NCI-H1105 (cell line): ENCODE data around the gene CPD.
"Not testable (repeated sequence)": the region's sequence is repeated elsewhere in the genome, so short reads cannot be mapped to it uniquely, and the experiment has no call there.

Experiments
- DNase-seq: peaks from one replicate; lab custom pipeline; 2025; lab: John Stamatoyannopoulos, UW

Gene CPD

DNA sequence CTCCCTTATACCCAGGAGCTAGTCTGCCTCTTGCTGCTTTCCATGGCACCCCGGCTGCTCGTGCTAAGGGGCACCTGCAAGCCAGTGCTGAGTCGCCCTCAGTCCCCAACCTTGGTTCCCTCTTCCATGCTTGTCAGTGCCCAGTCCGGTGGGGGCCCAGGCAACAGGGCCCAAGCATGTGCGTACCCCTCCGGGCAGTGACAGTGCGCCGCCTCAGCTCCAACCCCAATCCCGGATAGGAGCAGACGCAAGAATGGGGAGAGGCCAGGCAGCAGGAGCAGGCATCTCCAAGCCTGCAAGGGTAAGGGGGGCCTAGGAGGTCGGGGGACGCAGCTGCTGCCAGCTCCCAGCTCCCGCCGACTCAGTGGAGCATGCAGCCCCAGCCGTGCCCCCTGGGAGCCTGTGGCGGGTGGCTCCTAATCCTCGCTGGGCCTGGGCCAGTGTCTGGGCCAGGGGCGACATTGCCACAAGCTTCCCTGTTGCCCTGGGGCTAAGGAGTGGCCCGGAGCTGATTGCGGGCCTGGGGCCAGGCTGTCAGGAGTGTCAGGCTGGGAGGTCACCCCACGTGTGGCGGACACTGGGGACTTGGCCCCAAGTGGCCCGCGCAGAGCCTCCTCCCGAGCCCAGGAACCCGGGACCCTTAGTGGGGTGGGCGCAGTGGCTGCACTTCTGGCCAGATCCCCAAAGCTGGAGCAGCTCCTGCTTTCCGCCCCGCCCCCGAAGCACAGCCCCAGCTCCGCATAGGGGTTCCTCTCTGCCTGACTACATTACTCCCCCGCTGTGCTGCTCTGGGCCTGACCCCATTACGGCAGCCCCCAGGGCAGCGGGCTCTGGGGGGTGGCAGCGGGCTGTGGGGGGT is 9.8 kb downstream of the CPD start:
- DNase-seq: no peak

- no peak for DNase-seq
Measured at GRCh38 chr17:30389756-30390300, 11.1 kb downstream of the CPD start.

- no peak for DNase-seq
Measured at GRCh38 chr17:30391534-30391933, 12.8 kb downstream of the CPD start.

DNA sequence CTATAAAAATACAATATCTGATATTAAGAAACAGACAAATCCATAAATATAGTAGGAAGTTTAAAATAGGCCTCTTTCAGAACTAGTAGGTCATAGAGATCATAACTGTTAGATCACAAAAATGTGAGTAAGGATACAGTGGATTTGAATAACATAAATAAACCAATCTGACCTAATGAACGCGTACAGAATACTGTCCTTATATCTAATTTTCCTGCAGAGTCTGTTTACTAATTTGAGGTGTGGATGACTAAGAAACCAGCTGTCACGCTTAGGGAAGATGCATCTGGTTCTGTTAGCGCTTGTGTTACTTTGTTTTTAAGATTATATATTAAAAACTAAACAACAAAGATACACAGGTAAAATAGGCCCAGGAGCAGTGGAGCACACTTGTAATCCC is 14.8 kb downstream of the CPD start:
- no peak for DNase-seq

DNA sequence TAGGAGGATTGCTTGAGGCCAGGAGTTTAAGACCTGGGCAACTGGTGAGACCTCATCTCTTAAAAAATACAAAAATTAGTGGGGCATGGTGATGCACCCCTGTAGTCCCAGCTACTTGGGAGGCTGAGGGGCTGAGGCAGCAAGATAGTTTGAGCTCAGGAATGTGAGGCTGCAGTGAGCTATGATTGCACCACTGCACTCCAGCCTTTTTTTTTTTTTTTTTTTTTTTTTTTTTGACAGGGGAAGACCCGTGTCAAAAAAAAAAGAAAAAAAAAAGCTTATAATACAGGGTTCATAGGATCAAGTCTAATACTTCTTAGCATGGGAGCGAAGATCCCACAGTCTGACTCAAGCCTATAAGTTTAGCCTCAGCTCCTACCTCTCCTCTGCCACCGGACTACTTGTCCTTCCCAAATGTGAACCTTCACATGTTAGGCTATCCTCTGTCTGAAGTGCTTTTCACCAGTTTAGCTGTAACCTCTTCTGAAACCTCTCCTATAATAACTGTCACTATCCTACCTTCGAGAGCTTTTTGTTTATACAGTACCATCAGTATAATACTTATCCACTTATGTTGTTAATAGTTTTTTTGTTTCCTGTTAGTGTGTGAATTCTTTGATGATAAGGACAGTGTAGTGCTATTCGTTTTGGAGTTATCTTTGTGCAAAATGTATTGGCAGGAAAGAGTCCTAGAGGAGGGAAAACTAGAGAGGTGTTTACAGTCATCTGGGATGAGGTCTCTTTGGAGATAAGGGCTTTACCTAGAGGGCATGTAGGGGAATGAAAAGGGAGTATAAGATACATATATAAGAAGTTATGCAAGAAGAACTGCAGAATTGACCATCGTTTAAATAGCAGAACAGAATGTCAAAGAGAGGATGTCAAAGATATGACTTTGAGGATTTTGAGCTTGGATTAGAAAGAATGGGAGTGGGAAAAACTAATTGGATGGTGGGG is 15.5 kb downstream of the CPD start:
- no peak for DNase-seq

- DNase-seq: no peak
Measured at GRCh38 chr17:30395398-30396022, 16.8 kb downstream of the CPD start.

GRCh38 chr17:30396129-30396528 is 17.4 kb downstream of the CPD start:
- no peak for DNase-seq

- no peak for DNase-seq
Measured at GRCh38 chr17:30396612-30397011, 17.9 kb downstream of the CPD start.

DNA sequence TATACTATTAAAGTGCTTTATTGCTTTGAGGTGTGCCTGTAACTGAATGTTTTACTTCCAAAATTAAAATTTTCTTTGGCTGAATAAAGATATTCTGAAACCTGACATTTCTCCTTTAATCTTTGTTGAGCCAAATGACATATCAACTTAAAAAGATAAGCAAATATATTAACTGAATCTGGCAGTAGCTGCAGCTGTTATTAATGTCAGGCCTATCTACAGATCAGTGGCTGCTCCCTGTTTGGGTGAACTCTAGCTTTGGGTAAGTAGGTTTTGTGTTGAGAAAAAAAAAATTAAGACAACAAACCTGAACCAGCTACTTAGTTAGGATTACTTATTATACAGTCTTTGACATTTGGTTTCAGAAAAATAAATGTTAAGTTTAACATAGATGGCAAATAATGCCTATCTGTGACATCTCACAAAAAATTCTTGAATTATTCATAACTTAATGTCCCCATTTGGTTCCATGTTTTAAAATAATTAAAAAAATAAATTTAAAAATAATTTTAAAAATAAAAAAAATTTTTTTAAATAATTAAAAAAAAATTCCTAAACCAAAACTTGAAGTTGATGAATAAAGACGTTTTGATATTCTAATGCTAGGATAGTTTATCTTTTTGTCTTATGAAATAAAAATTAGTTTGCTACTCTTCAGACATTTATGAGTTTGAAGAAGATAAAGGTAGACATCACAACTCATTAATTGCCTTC is 19.8 kb downstream of the CPD start:
- DNase-seq: no peak

DNA sequence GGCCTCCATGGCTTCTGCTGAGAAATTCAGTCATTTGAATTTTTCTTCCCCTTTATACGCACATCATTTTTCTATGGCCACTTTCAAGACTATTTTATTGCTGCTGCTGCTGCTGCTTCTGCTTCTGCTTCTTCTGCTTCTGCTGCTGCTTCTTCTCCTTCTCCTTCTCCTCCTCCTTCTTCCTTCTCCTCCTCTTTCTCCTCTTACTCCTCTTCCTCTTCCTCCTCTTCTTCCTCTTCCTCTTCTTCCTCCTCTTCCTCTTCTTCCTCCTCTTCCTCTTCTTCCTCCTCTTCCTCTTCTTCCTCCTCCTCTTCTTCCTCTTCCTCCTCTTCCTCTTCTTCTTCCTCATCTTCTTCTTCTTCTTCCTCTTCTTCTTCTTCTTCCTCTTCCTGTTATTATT is 22.4 kb downstream of the CPD start:
- no peak for DNase-seq

- no peak for DNase-seq
Measured at GRCh38 chr17:30405161-30405560, 26.4 kb downstream of the CPD start.

- not testable (repeated sequence) for DNase-seq
Measured at GRCh38 chr17:30410627-30411026, 31.9 kb downstream of the CPD start.

- not testable (repeated sequence) for DNase-seq
Measured at GRCh38 chr17:30412008-30412496, 33.3 kb downstream of the CPD start.

DNA sequence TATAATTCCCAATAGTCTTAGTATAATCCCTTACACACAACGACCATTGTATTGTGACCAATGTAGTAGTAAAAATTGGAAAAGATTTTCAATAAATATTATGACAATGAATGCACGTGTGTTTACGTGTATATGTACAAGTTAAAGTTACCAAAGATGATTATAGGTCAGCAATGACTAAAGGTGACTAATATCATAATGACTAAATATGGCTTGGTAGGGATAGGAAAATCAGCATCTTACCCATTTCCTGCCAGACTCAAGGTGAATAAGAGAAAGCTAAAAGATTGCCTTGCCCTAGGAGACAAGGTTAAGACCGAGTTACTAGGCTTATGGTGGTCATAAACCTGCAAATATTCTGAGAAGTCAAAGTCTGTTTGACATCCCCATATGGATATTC is 34.4 kb downstream of the CPD start:
- no peak for DNase-seq

GRCh38 chr17:30414486-30414885 is 35.8 kb downstream of the CPD start:
- DNase-seq: no peak

DNA sequence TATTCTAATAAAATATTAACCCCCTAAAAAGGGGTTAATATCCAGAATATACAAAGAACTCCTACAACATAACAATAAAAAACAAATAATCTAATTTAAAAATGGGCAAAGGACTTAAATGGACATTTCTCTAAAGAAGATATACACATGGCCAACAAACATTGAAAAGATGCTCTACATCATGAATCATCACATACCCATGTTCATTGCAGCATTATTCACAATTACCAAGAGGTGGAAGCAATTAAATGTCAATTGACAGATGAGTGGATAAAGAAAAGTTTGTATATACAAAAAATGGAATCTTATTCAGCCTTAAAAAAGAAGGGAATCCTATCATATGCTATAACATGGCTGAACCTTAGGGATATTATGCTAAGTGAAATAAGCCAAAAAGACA is 36.8 kb downstream of the CPD start:
- DNase-seq: no peak

- not testable (repeated sequence) for DNase-seq
Measured at GRCh38 chr17:30418070-30418469, 39.3 kb downstream of the CPD start.

GRCh38 chr17:30421592-30421991 is 42.9 kb downstream of the CPD start:
- no peak for DNase-seq

GRCh38 chr17:30422171-30422570 is 43.4 kb downstream of the CPD start:
- no peak for DNase-seq

DNA sequence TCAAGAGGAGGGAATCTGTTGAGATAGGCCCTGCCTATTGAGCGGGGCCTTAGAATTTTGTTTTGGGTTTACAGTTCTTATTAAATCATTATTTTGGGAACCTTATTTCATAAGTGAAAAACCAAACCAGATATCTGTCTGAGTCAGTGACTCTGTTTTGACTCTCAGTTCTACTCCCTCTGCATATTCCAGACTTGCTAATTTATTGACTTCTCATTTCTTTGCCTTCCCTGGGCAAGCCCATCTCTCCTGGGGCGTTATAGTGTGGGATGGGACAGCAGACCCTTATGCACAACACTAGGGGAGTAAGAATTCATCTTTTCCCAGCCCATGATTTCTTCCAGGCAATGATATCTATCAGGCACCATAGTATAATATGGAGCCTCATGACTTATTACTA is 45.7 kb downstream of the CPD start:
- no peak for DNase-seq

DNA sequence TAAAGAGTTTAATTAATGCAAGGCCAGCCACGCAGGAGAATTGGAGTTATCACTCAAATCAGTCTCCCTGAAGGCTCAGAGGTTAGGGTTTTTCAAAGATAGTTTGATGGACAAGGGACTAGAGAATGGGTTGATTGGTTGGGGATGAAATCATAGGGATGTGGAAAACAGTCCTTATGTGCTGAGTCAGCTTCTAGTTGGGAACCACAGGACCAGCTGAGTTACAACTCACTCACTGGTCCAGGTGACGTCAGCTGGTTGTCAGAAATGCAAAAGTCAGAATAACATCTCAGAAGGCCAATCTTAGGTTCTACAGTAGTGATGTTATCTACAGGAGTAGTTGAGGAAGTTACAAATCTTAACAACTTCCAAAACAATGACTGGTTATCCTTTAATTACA is 47.6 kb downstream of the CPD start:
- DNase-seq: no peak
